Measurements from ENCODE around the gene HNRNPA2B1. TPM values are rescaled to one million over a fixed set of nuclear protein-coding genes. Genes with fewer than 3 reads are reported as not detected.

HNRNPA2B1 gene
- polyA plus RNA-seq, 1 of the 3 experiments (the other 2 are of a cell fraction), result 483 TPM

DNA sequence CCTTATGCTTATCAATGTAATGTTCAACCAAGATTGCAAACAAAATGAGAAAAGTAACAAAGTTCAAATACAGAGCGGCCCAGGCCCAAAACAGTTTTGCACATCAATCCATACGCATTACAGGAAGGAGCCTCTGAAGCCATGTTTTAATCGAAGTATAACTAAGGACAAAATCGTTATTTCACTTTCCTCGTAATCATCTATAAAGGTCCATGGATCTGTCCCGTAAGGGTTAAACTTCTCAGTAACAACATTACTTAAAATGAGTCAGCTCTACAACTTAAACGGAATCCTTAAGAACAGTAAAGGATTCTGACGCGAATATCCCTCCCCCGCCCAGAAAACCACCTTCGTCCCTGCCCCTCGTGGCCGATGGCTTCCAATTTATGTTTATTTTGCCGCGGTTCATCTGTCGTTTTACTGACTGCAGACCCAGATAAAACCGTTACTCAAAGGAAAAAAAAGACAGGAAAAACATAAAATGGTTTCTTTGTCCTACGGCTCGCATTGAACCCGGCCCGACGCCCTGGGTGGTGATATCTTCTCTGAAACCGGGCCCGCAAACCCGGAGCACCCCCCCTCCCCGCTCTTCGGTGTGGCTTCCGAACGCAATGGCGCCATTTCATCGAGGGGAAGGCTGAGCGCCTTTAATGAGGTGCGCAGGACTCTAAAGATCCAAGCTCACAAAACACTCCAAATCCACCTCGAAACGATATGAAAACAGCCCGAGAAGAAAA is 1.1 kb downstream of the HNRNPA2B1 start:
- peaks cover 89% of the 10 kb centered on the region for H3K79me2 ChIP-seq (ENCODE audit: insufficient read depth)
- DNase-seq, result peak; percentile 61
- H3K27ac ChIP-seq (ENCODE audit: low read depth in 2 of 2, low read length in 1 of 2), result peak overlapping the region; percentile 99 to 100
- peaks cover 65 to 67% of the 10 kb centered on the region in 2 experiments for H3K36me3 ChIP-seq (replicated peaks in 1 of 2; ENCODE audit: control insufficient read depth in 1 of 2, insufficient read depth in 2 of 2, low read length in 1 of 2)
- H3K9me3 ChIP-seq, result no peaks in the 10 kb centered on the region
- H3K4me1 ChIP-seq (ENCODE audit: control insufficient read depth in 1 of 2, insufficient read depth in 2 of 2, low read depth in 1 of 2, low read length in 1 of 2), result peaks cover 25 to 40% of the 10 kb centered on the region in 2 experiments
- H3K27me3 ChIP-seq (ENCODE audit: insufficient read depth), result no peaks in the 10 kb centered on the region
- peaks cover 78% of the 10 kb centered on the region for H4K20me1 ChIP-seq (ENCODE audit: insufficient read depth)
- no peaks in the 10 kb centered on the region for H3K9me2 ChIP-seq
- peak overlapping the region; percentile 99 for H3K9ac ChIP-seq
- H3K4me2 ChIP-seq, result peak overlapping the region; percentile 83
- H3K4me3 ChIP-seq (ENCODE audit: low read depth in 2 of 2, low read length in 1 of 2), result peak overlapping the region; percentile 100
- ChIA-PET CTCF (interaction anchor here (0.8 to 11.3 kb wide), 25 partner anchors 7 to 468 kb away, joined by 3 to 260 read pairs (median 5); partner anchors contain the start of gene NFE2L3), POLR2A (interaction anchor here (0.6 to 5.7 kb wide), 20 partner anchors 8 to 337 kb away, joined by 3 to 51 read pairs (median 5); partner anchors contain the start of gene NFE2L3)
- H3F3A ChIP-seq (replicated peaks; ENCODE audit: insufficient read depth), result peaks cover 55% of the 10 kb centered on the region
- H2AFZ ChIP-seq (ENCODE audit: low read depth), result no peak overlapping the region
- WGBS (ENCODE audit: low lambda C conversion rate), result 1% methylated on average over 36 of the region's 36 CpGs
- TF ChIP-seq TCF12 (IDR thresholded peaks at IDR 0.05), result no peak
- TF ChIP-seq NFIC (IDR thresholded peaks at IDR 0.05; ENCODE audit: borderline replicate concordance), result no peak
- TF ChIP-seq, protein P1, sequence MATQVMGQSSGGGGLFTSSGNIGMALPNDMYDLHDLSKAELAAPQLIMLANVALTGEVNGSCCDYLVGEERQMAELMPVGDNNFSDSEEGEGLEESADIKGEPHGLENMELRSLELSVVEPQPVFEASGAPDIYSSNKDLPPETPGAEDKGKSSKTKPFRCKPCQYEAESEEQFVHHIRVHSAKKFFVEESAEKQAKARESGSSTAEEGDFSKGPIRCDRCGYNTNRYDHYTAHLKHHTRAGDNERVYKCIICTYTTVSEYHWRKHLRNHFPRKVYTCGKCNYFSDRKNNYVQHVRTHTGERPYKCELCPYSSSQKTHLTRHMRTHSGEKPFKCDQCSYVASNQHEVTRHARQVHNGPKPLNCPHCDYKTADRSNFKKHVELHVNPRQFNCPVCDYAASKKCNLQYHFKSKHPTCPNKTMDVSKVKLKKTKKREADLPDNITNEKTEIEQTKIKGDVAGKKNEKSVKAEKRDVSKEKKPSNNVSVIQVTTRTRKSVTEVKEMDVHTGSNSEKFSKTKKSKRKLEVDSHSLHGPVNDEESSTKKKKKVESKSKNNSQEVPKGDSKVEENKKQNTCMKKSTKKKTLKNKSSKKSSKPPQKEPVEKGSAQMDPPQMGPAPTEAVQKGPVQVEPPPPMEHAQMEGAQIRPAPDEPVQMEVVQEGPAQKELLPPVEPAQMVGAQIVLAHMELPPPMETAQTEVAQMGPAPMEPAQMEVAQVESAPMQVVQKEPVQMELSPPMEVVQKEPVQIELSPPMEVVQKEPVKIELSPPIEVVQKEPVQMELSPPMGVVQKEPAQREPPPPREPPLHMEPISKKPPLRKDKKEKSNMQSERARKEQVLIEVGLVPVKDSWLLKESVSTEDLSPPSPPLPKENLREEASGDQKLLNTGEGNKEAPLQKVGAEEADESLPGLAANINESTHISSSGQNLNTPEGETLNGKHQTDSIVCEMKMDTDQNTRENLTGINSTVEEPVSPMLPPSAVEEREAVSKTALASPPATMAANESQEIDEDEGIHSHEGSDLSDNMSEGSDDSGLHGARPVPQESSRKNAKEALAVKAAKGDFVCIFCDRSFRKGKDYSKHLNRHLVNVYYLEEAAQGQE (IDR thresholded peaks at IDR 0.05; ENCODE audit: low read depth, low read length), result 0 out of 2 replicates have a peak, but pooled peaks have one; percentile 12
- TF ChIP-seq, protein P2, sequence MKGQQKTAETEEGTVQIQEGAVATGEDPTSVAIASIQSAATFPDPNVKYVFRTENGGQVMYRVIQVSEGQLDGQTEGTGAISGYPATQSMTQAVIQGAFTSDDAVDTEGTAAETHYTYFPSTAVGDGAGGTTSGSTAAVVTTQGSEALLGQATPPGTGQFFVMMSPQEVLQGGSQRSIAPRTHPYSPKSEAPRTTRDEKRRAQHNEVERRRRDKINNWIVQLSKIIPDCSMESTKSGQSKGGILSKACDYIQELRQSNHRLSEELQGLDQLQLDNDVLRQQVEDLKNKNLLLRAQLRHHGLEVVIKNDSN (IDR thresholded peaks at IDR 0.05; ENCODE audit: borderline replicate concordance, low read depth), result no peak
- TF ChIP-seq TEAD4 (IDR thresholded peaks at IDR 0.05; ENCODE audit: borderline replicate concordance, insufficient read depth), result no peak; the same call in 1 of the 2 replicates
- no peak for TF ChIP-seq EP300 (IDR thresholded peaks at IDR 0.05; ENCODE audit: borderline replicate concordance in 1 of 2, low read depth in 1 of 2, low read length in 1 of 2)
- no peak for TF ChIP-seq MEF2A (IDR thresholded peaks at IDR 0.05; ENCODE audit: borderline replicate concordance, low read depth)
- no peak for TF ChIP-seq FOSL2 (IDR thresholded peaks at IDR 0.05; ENCODE audit: borderline replicate concordance, low read depth)
- TF ChIP-seq USF2 (IDR thresholded peaks at IDR 0.05; ENCODE audit: borderline replicate concordance, low read depth, low read length), result no peak
- TF ChIP-seq RFX5 (IDR thresholded peaks at IDR 0.05; ENCODE audit: low read length), result 0 out of 2 replicates have a peak, but pooled peaks have one; percentile 22
- 0 out of 2 replicates have a peak, but pooled peaks have one; percentile 11 for TF ChIP-seq FOXM1 (IDR thresholded peaks at IDR 0.05; ENCODE audit: low read depth)
- 0 out of 2 replicates have a peak, but pooled peaks have one; percentile 5 for TF ChIP-seq POLR2AphosphoS5 (IDR thresholded peaks at IDR 0.05; ENCODE audit: low read depth, low read length)
- no peak for TF ChIP-seq FOXJ3 (CRISPR knock-in tag; IDR thresholded peaks at IDR 0.05)
- TF ChIP-seq CTCF (IDR thresholded peaks at IDR 0.05), result 0 out of 2 replicates have a peak, but pooled peaks have one; percentile 14
- TF ChIP-seq SIN3A (IDR thresholded peaks at IDR 0.05; ENCODE audit: borderline replicate concordance, low read depth, low read length), result 0 out of 2 replicates have a peak, but pooled peaks have one; percentile 5
- no peak for TF ChIP-seq JUND (IDR thresholded peaks at IDR 0.05)
- TF ChIP-seq GABPA (IDR thresholded peaks at IDR 0.05; ENCODE audit: low read depth), result no peak
- TF ChIP-seq YY1 (IDR thresholded peaks at IDR 0.05; ENCODE audit: low read depth), result no peak
- no peak for TF ChIP-seq GATA2 (CRISPR knock-in tag; IDR thresholded peaks at IDR 0.05)
- TF ChIP-seq ELF1 (IDR thresholded peaks at IDR 0.05), result no peak
- no peak for TF ChIP-seq CHD2 (IDR thresholded peaks at IDR 0.05; ENCODE audit: low read length, partially characterized antibody)
- TF ChIP-seq EZH2phosphoT487 (IDR thresholded peaks at IDR 0.05; ENCODE audit: borderline replicate concordance, low read depth), result no peak
- TF ChIP-seq RCOR1 (IDR thresholded peaks at IDR 0.05; ENCODE audit: low read length), result no peak
- TF ChIP-seq PBX3 (IDR thresholded peaks at IDR 0.05), result no peak
- TF ChIP-seq RAD21 (IDR thresholded peaks at IDR 0.05; ENCODE audit: low read length), result no peak
